Measurements from ENCODE around the gene ETFA.

Gene ETFA

GRCh38 chr15:76169018-76169417 lies 142.3 kb downstream of the ETFA start:
- DNase-seq = no peak

- DNase-seq = no peak
Observed at GRCh38 chr15:76168237-76168984, 142.9 kb downstream of the ETFA start.

DNA sequence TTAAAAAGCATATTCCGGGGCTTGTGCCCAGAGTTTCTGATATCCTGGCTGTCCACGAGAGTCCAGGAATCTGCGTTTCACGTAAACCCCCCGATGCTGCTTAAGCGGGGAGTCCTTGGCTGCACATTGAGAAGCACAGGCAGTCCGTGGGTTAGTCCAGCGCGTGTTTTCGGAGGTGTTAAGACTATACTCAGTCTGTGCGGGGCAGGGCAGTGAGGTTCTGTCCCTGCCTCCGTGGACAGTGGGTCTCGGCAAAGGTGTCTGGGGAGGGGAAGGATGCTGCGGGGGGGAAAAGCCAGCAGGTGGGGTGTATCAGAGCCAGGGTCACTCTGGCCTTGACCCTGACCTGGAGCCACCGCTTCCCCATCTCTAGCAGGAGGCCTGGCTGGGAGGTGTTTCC lies 145.3 kb downstream of the ETFA start:
- DNase-seq = no peak
